K562 (cell line): Measurements from ENCODE around the gene FMO3.

Source experiments
- RAD21 ChIP-seq, 2 experiments: fragments of 250-450 bp in 1 of 2; fragments of 450-650 bp in 1 of 2; sonication (Bioruptor Pico) in 1 of 2; formaldehyde crosslinking in 1 of 2; IDR thresholded peaks in 1 of 2; conservative IDR thresholded peaks in 1 of 2; 2 replicates each; pipeline versions ENCODE4 v1.4.0 to v1.8.0; 2020 to 2022; ENCODE audit warnings: mild to moderate bottlenecking in 2 of 2, moderate library complexity in 1 of 2
- SMARCC2 ChIP-seq: fragments of 450-650 bp; IDR thresholded peaks from 2 replicates; pipeline ENCODE4 v1.6.1; 2017; ENCODE audit warnings: antibody characterized with exemption, moderate library complexity, mild to moderate bottlenecking, low read depth
- THAP7 ChIP-seq: fragments of 250-450 bp; sonication (Bioruptor Pico); IDR thresholded peaks from 2 replicates; pipeline ENCODE4 v1.5.0; 2021
- ZBTB33 ChIP-seq: sonication (generic); formaldehyde crosslinking; IDR thresholded peaks from 2 replicates; pipeline ENCODE4 v1.8.1; 2023; ENCODE audit warnings: mild to moderate bottlenecking, missing genetic modification reagents

- TF ChIP-seq RAD21 (CRISPR knock-in tag; conservative IDR thresholded peaks at IDR 0.05 in 1 of 2, IDR thresholded peaks at IDR 0.05 in 1 of 2) (no peak), THAP7 (CRISPR knock-in tag) (no peak), SMARCC2 (no peak), ZBTB33 (CRISPR knock-in tag) (no peak)
These were observed 27.8 kb upstream of the FMO3 start for GRCh38 chr1:171062902-171063301.
